GM12878 (cell line): ENCODE measurements around the gene TTLL1. TPM values are rescaled to one million over a fixed set of nuclear protein-coding genes. Genes with fewer than 3 reads are reported as not detected.

Experiments used
- ATAC-seq: fragments of 200-7000 bp; cut with Tn5 transposase; 3 replicates; pipeline ENCODE4 v1.9.1; 2020; ENCODE audit warnings: mild to moderate bottlenecking, moderate library complexity
- BruUV-seq: library from RNA; stranded (reverse); fragments of 400-500 nt; replicated peaks from 2 replicates; lab custom pipeline; 2021; lab: Mats Ljungman, UMichigan
- CTCF ChIA-PET: fragments of 300-600 bp; sonication (Branson Sonifier 250); formaldehyde crosslinking; extraction: SDS; loops from one replicate; lab custom pipeline; 2021; ENCODE audit warnings: inconsistent platforms; lab: Yijun Ruan, JAX
- POLR2A ChIA-PET: fragments of 350-600 bp; formaldehyde crosslinking; extraction: SDS; loops from one replicate; lab custom pipeline; 2021; ENCODE audit warnings: inconsistent platforms; lab: Charles Lee
- RAD21 ChIA-PET: fragments of 300-600 bp; sonication (Branson Sonifier 250); formaldehyde crosslinking; loops from one replicate; lab custom pipeline; 2023; ENCODE audit warnings: antibody characterized with exemption; ENCODE audit not compliant: unreplicated experiment; lab: Charles Lee
- SMC1A ChIA-PET: fragments of 300-600 bp; sonication (Branson Sonifier 250); formaldehyde crosslinking; loops from one replicate; lab custom pipeline; 2023; ENCODE audit not compliant: unreplicated experiment, uncharacterized antibody; lab: Charles Lee
- DNase-seq: peaks from one replicate; pipeline ENCODE4 v3.0.0-alpha.2; 2011; ENCODE audit warnings: low read depth, low spot score
- FAIRE-seq: peaks from 3 replicates; lab custom pipeline; 2011; peaks lifted over from hg19 to GRCh38; lab: Jason Lieb, UNC
- H2AFZ ChIP-seq: 2 replicates; pipeline ENCODE4 v1.6.0; 2011; ENCODE audit warnings: low read depth, low read length, control low read depth; ENCODE audit not compliant: control insufficient read depth
- H3K27ac ChIP-seq: 2 replicates; pipeline ENCODE4 v1.5.1; 2011; ENCODE audit warnings: control low read depth; ENCODE audit not compliant: control insufficient read depth, insufficient read depth
- H3K27me3 ChIP-seq, 2 experiments: replicated peaks in 1 of 2; 2 replicates each; pipeline versions ENCODE4 v1.6.0 to v1.6.1; 2011; ENCODE audit warnings: low read length in 1 of 2; ENCODE audit not compliant: control insufficient read depth in 2 of 2, insufficient read depth in 2 of 2
- H3K36me3 ChIP-seq, 2 experiments: 2 replicates each; pipeline ENCODE4 v1.5.1; 2011; ENCODE audit warnings: low read length in 1 of 2; ENCODE audit not compliant: control insufficient read depth in 2 of 2, insufficient read depth in 2 of 2
- H3K4me1 ChIP-seq: 2 replicates; pipeline ENCODE4 v1.6.1; 2011; ENCODE audit warnings: mild to moderate bottlenecking, low read length, moderate library complexity, mixed read lengths; ENCODE audit not compliant: control insufficient read depth, insufficient read depth
- H3K4me2 ChIP-seq: 2 replicates; pipeline ENCODE4 v1.6.0; 2011; ENCODE audit warnings: control low read depth; ENCODE audit not compliant: control insufficient read depth, insufficient read depth
- H3K4me3 ChIP-seq: fragments of 200-600 bp; sonication (generic); 2 replicates; pipeline ENCODE4 v1.5.1; 2016
- H3K79me2 ChIP-seq: 2 replicates; pipeline ENCODE4 v1.6.0; 2011; ENCODE audit warnings: low read length; ENCODE audit not compliant: control insufficient read depth, insufficient read depth
- H3K9ac ChIP-seq: 2 replicates; pipeline ENCODE4 v1.8.0; 2011; ENCODE audit warnings: low read length, control low read depth, mixed read lengths; ENCODE audit not compliant: control insufficient read depth, insufficient read depth
- H3K9me3 ChIP-seq: replicated peaks from 3 replicates; pipeline ENCODE4 v1.5.1; 2011; ENCODE audit warnings: mild to moderate bottlenecking, low read length; ENCODE audit not compliant: control insufficient read depth, insufficient read depth
- H4K20me1 ChIP-seq: 2 replicates; pipeline ENCODE4 v1.6.0; 2011; ENCODE audit not compliant: control insufficient read depth, insufficient read depth
- CEBPZ ChIP-seq: fragments of 150-350 bp; IDR thresholded peaks from 2 replicates; pipeline ENCODE4 v1.6.1; 2016; ENCODE audit warnings: low read depth, low read length
- CHD2 ChIP-seq: IDR thresholded peaks from 2 replicates; pipeline ENCODE4 v1.6.1; 2011; ENCODE audit warnings: low read depth, low read length, improper control_type of control experiment, borderline replicate concordance
- EGR1 ChIP-seq, 2 experiments: IDR thresholded peaks; 1 replicate in 1 of 2; 2 replicates in 1 of 2; pipeline ENCODE4 v1.6.1; 2011 to 2012; ENCODE audit warnings: low read depth in 2 of 2, low read length in 2 of 2, borderline replicate concordance in 1 of 2, mild to moderate bottlenecking in 1 of 2, moderate library complexity in 1 of 2
- FOS ChIP-seq: IDR thresholded peaks from 3 replicates; pipeline ENCODE4 v1.6.1; 2011; ENCODE audit warnings: borderline replicate concordance; ENCODE audit not compliant: insufficient read length; ENCODE audit errors: extremely low read depth
- GATAD2B ChIP-seq: fragments of 450-650 bp; conservative IDR thresholded peaks from 2 replicates; pipeline ENCODE4 v1.6.1; 2017; ENCODE audit warnings: low read depth, mild to moderate bottlenecking, moderate library complexity
- MXI1 ChIP-seq: fragments of 150-350 bp; IDR thresholded peaks from 2 replicates; pipeline ENCODE4 v1.6.1; 2011; ENCODE audit warnings: low read depth, mild to moderate bottlenecking, inconsistent platforms, low read length, improper control_type of control experiment
- NR2C1 ChIP-seq: fragments of 450-650 bp; IDR thresholded peaks from 2 replicates; pipeline ENCODE4 v1.6.1; 2017; ENCODE audit warnings: antibody characterized with exemption, mild to moderate bottlenecking, moderate library complexity
- PBX3 ChIP-seq: IDR thresholded peaks from 2 replicates; pipeline ENCODE4 v1.6.1; 2011; ENCODE audit warnings: mild to moderate bottlenecking, low read depth, low read length, moderate library complexity; ENCODE audit not compliant: insufficient replicate concordance
- POLR2AphosphoS5 ChIP-seq: IDR thresholded peaks from 2 replicates; pipeline ENCODE4 v1.6.1; 2011; ENCODE audit warnings: mild to moderate bottlenecking, low read length, inconsistent platforms
- POU2F2 ChIP-seq: IDR thresholded peaks from 3 replicates; pipeline ENCODE4 v1.6.1; 2011; ENCODE audit warnings: low read depth, mild to moderate bottlenecking, low read length, borderline replicate concordance
- RAD51 ChIP-seq: fragments of 450-650 bp; IDR thresholded peaks from 2 replicates; pipeline ENCODE4 v1.6.1; 2016; ENCODE audit warnings: moderate library complexity, mild to moderate bottlenecking, inconsistent platforms
- STAT3 ChIP-seq: IDR thresholded peaks from 2 replicates; pipeline ENCODE4 v1.6.1; 2011; ENCODE audit warnings: low read depth, low read length, improper control_type of control experiment
- TAF1 ChIP-seq: IDR thresholded peaks from 2 replicates; pipeline ENCODE4 v1.6.1; 2011; ENCODE audit warnings: mild to moderate bottlenecking, low read depth, low read length, borderline replicate concordance
- ZNF24 ChIP-seq: fragments of 450-650 bp; IDR thresholded peaks from 2 replicates; pipeline ENCODE4 v1.6.1; 2017; ENCODE audit warnings: antibody characterized with exemption, mild to moderate bottlenecking
- WGBS: methylation state at CpG from one replicate; pipeline ENCODE4 v1.1.6; 2016; ENCODE audit warnings: low lambda C conversion rate; ENCODE audit not compliant: insufficient replicate concordance, insufficient coverage; ENCODE audit errors: missing lambda C conversion rate; 5-methylcytosine and 5-hydroxymethylcytosine counted together
- in situ Hi-C: fragments of 300-500 bp; cut with MboI; formaldehyde crosslinking; loops from 9 replicates; pipeline ENCODE4 v1.14.3; 2018; ENCODE audit warnings: mixed read lengths
- intact Hi-C: fragments of 100-400 bp; cut with micrococcal nuclease; formaldehyde crosslinking; loops from one replicate; pipeline ENCODE4 v1.14.2; 2022; ENCODE audit not compliant: unreplicated experiment
- polyA plus RNA-seq, 11 experiments: library from polyadenylated mRNA; depleted of rRNA in 4 of 11; unstranded in 6 of 11; stranded (reverse) in 5 of 11; fragments of >200 nt; fragmentation: Nextera tagmentation in 4 of 11; fragmentation: Illumina TruSeq in 1 of 11; extraction: Ambion mirVana in 4 of 11; extraction: Trizol in 1 of 11; gene quantifications; 1 replicate in 1 of 11; 2 replicates in 10 of 11; pipeline versions ENCODE4 v1.2.1 to v1.2.3, GENCODE V29; 2011 to 2016; ENCODE audit warnings: inconsistent platforms in 2 of 11, missing spikeins in 2 of 11, low read depth in 1 of 11
- total RNA-seq, 4 experiments: library from RNA; depleted of rRNA in 3 of 4; stranded (reverse); fragments of >200 nt in 3 of 4; fragmentation: Illumina TruSeq in 1 of 4; extraction: Trizol in 1 of 4; gene quantifications; 2 replicates each; pipeline versions ENCODE4 v1.2.1 to v1.2.3, GENCODE V29; 2013 to 2021

Gene TTLL1
- total and polyA plus RNA-seq, 10 of the 15 experiments (the other 5 are each of a cell fraction or from before 2014, with no cell fraction given) = 0.39 to 4.8 (median 3.2) TPM

GRCh38 chr22:43014869-43015676, 74.1 kb downstream of the TTLL1 start, which contains the start of gene PACSIN2:
Gene PACSIN2 (minus strand): TSS chr22:43015149. CDS start chr22:42912080, 103,069 bp downstream.
- Histone ChIP-seq H3K9me3 (no peaks in the 10 kb centered on the region), H3K4me3 (peak within 1 kb of the TSS; percentile 97), H3K79me2 (peaks cover 46% of the 10 kb centered on the region), H3K4me1 (no peaks in the 10 kb centered on the region), H3K27ac (peak within 1 kb of the TSS; percentile 68), H3K36me3 (no peaks in the 10 kb centered on the region), H4K20me1 (peaks cover 5% of the 10 kb centered on the region; the same call in 1 of the 2 replicates), H3K9ac (peak within 1 kb of the TSS; percentile 75), H2AFZ (peak within 1 kb of the TSS; percentile 92), H3K27me3 (no peaks in the 10 kb centered on the region), H3K4me2 (peak within 1 kb of the TSS; percentile 96)
- ChIA-PET RAD21 (interaction anchor here (0.6 to 4.1 kb wide), 18 partner anchors 11 to 189 kb away, joined by 3 to 17 read pairs (median 5); no protein-coding TSS in a partner anchor), SMC1A (interaction anchor here (0.8 to 5.8 kb wide), 6 partner anchors 13 to 91 kb away, joined by 3 to 62 read pairs (median 4); no protein-coding TSS in a partner anchor), CTCF (interaction anchor here (1.0 to 4.6 kb wide), 7 partner anchors 8 to 147 kb away, joined by 3 to 20 read pairs (median 4); no protein-coding TSS in a partner anchor), POLR2A (interaction anchor here (0.6 to 4.4 kb wide), 10 partner anchors 13 to 1214 kb away, joined by 3 to 63 read pairs (median 4); partner anchors contain the start of genes CCDC134 and TTLL12)
- peak; percentile 98 for ATAC-seq
- intact Hi-C loops (loop anchor here (5.0 kb wide), 1 partner anchor 83 kb away; no protein-coding TSS in a partner anchor), in situ Hi-C loops (no loop called here)
- peak; percentile 82 for DNase-seq
- no peak for FAIRE-seq
- WGBS = 1% methylated on average over 43 of the region's 85 CpGs
- no TSS peak for BruUV-seq
- TF ChIP-seq MXI1 (0 out of 2 replicates have a peak, but pooled peaks have one; percentile 30), TAF1 (peak; percentile 94), FOS (peak; percentile 63), NR2C1 (peak; percentile 65), STAT3 (no peak), ZNF24 (no peak), RAD51 (0 out of 2 replicates have a peak, but pooled peaks have one; percentile 27), EGR1 (IDR thresholded peaks at IDR 0.05; ENCODE audit: borderline replicate concordance in 1 of 2, low read depth in 2 of 2, low read length in 2 of 2) (peak in 1 of 2 experiments; percentile 92; a peak in 2 of 3 replicates), CEBPZ (peak; percentile 76), CHD2 (peak; percentile 92), GATAD2B (peak; percentile 50), POU2F2 (peak; percentile 90), PBX3 (peak; percentile 99), POLR2AphosphoS5 (peak; percentile 99)
